GM10248 (cell line): ENCODE measurements around the gene BCAR3.
"Not testable (repeated sequence)": the region's sequence is repeated elsewhere in the genome, so short reads cannot be mapped to it uniquely, and the experiment has no call there.

Experiments used
- CTCF ChIA-PET: fragments of 300-600 bp; sonication (Branson Sonifier 250); formaldehyde crosslinking; extraction: SDS; loops from one replicate; lab custom pipeline; 2021; ENCODE audit warnings: antibody characterized with exemption; lab: Yijun Ruan, JAX
- POLR2A ChIA-PET: fragments of 350-650 bp; sonication (Branson Sonifier 250); formaldehyde crosslinking; extraction: SDS; loops from one replicate; lab custom pipeline; 2020; ENCODE audit warnings: antibody characterized with exemption; lab: Yijun Ruan, JAX
- DNase-seq: peaks from one replicate; pipeline ENCODE4 v3.0.0; 2012; ENCODE audit errors: extremely low spot score
- CTCF ChIP-seq: IDR thresholded peaks from 2 replicates; pipeline ENCODE4 v1.5.1; 2012; ENCODE audit warnings: mild to moderate bottlenecking, low read depth; ENCODE audit errors: extremely low read depth, missing control alignments, control extremely low read depth

BCAR3 gene

GRCh38 chr1:93701629-93702028, 20.0 kb upstream of the BCAR3 start:
- no peak for TF ChIP-seq CTCF
- ChIA-PET CTCF (interaction anchor here (0.8 to 2.8 kb wide), 6 partner anchors 11 to 143 kb away, joined by 3 to 10 read pairs (median 3); no protein-coding TSS in a partner anchor), POLR2A (no interaction called here)
- DNase-seq: peak; percentile 45

GRCh38 chr1:93700532-93701469, 19.2 kb upstream of the BCAR3 start:
- DNase-seq: no peak
- TF ChIP-seq CTCF: no peak
- CTCF ChIA-PET: interaction anchor here (0.8 to 2.8 kb wide), 4 partner anchors 45 to 71 kb away, joined by 3 to 10 read pairs (median 3); no protein-coding TSS in a partner anchor
- POLR2A ChIA-PET: no interaction called here

GRCh38 chr1:93699503-93700168, 18.0 kb upstream of the BCAR3 start:
- DNase-seq: no peak
- POLR2A ChIA-PET: no interaction called here
- CTCF ChIA-PET: interaction anchor here (0.8 to 2.0 kb wide), 5 partner anchors 10 to 114 kb away, joined by 3 to 4 read pairs (median 3); no protein-coding TSS in a partner anchor
- no peak for TF ChIP-seq CTCF

GRCh38 chr1:93699049-93699384, 17.4 kb upstream of the BCAR3 start:
- DNase-seq: no peak
- no peak for TF ChIP-seq CTCF
- ChIA-PET POLR2A (no interaction called here), CTCF (interaction anchor here (1.0 to 2.0 kb wide), 4 partner anchors 10 to 145 kb away, joined by 3 to 4 read pairs (median 4); no protein-coding TSS in a partner anchor)

- CTCF ChIA-PET: interaction anchor here (1.0 to 2.0 kb wide), 4 partner anchors 9 to 146 kb away, joined by 3 to 4 read pairs (median 4); no protein-coding TSS in a partner anchor
- POLR2A ChIA-PET: no interaction called here
- TF ChIP-seq CTCF: no peak
- DNase-seq: no peak
Observed at GRCh38 chr1:93698329-93699048, 16.9 kb upstream of the BCAR3 start.

GRCh38 chr1:93697566-93697965, 15.9 kb upstream of the BCAR3 start:
- CTCF ChIA-PET: interaction anchor here (1.3 kb wide), 1 partner anchor 13 kb away, joined by 4 read pairs; no protein-coding TSS in a partner anchor
- POLR2A ChIA-PET: not testable (repeated sequence)

More at GRCh38 chr1:93697566-93697965, 15.9 kb upstream of the BCAR3 start:
- DNase-seq: not testable (repeated sequence)
